Mesendoderm (in vitro differentiated cells): ENCODE measurements around the gene DDX43.

ENCODE experiments used
- DNase-seq: peaks from one replicate; pipeline ENCODE4 v3.0.0; 2013
- H2AK5ac ChIP-seq: 2 replicates; pipeline ENCODE4 v1.6.1; 2013; ENCODE audit warnings: low read length, inconsistent platforms
- H2BK120ac ChIP-seq: 2 replicates; pipeline ENCODE4 v1.6.1; 2013; ENCODE audit warnings: low read depth, mild to moderate bottlenecking, low read length, moderate library complexity, mixed read lengths
- H2BK15ac ChIP-seq: replicated peaks from 2 replicates; pipeline ENCODE4 v1.6.1; 2013; ENCODE audit warnings: low read depth, mild to moderate bottlenecking, moderate library complexity
- H2BK5ac ChIP-seq: 2 replicates; pipeline ENCODE4 v1.6.1; 2013; ENCODE audit warnings: low read length, inconsistent platforms
- H3K18ac ChIP-seq: 2 replicates; pipeline ENCODE4 v1.6.1; 2013; ENCODE audit warnings: mild to moderate bottlenecking, low read length, mixed read lengths
- H3K23ac ChIP-seq: one replicate; pipeline ENCODE4 v1.6.1; 2013; ENCODE audit warnings: low read length
- H3K27ac ChIP-seq: 2 replicates; pipeline ENCODE4 v1.5.1; 2013; ENCODE audit warnings: low read depth, mild to moderate bottlenecking, inconsistent platforms, low read length, moderate library complexity
- H3K27me3 ChIP-seq: 2 replicates; pipeline ENCODE4 v1.6.1; 2013; ENCODE audit warnings: low read length, control low read depth, mild to moderate bottlenecking, inconsistent platforms; ENCODE audit not compliant: insufficient read depth, poor library complexity
- H3K36me3 ChIP-seq: 2 replicates; pipeline ENCODE4 v1.6.1; 2013; ENCODE audit warnings: low read length, inconsistent platforms; ENCODE audit not compliant: control insufficient read depth, insufficient read depth
- H3K4ac ChIP-seq: one replicate; pipeline ENCODE4 v1.6.1; 2013; ENCODE audit warnings: low read depth, mild to moderate bottlenecking, low read length, moderate library complexity
- H3K4me1 ChIP-seq: 2 replicates; pipeline ENCODE4 v1.6.1; 2013; ENCODE audit warnings: low read depth, low read length, inconsistent platforms; ENCODE audit not compliant: control insufficient read depth
- H3K4me2 ChIP-seq: 2 replicates; pipeline ENCODE4 v1.6.1; 2013; ENCODE audit warnings: low read length
- H3K4me3 ChIP-seq: 2 replicates; pipeline ENCODE4 v1.5.1; 2013; ENCODE audit warnings: mild to moderate bottlenecking, low read length
- H3K56ac ChIP-seq: one replicate; pipeline ENCODE4 v1.6.1; 2013; ENCODE audit warnings: low read length
- H3K79me1 ChIP-seq: 2 replicates; pipeline ENCODE4 v1.6.1; 2013; ENCODE audit warnings: low read length, inconsistent platforms
- H3K79me2 ChIP-seq: 2 replicates; pipeline ENCODE4 v1.6.1; 2013; ENCODE audit warnings: mild to moderate bottlenecking, low read length; ENCODE audit not compliant: control insufficient read depth, insufficient read depth
- H3K9ac ChIP-seq: 2 replicates; pipeline ENCODE4 v1.6.1; 2013; ENCODE audit warnings: low read length, inconsistent platforms
- H4K5ac ChIP-seq: one replicate; pipeline ENCODE4 v1.6.1; 2013; ENCODE audit warnings: low read length
- H4K8ac ChIP-seq: one replicate; pipeline ENCODE4 v1.6.1; 2013; ENCODE audit warnings: low read depth, mild to moderate bottlenecking, control low read depth, low read length, moderate library complexity
- WGBS: extraction: QIAGEN DNeasy Blood & Tissue Kit; methylation state at CpG from one replicate; pipeline ENCODE4 v1.1.7; 2013; ENCODE audit warnings: low lambda C conversion rate, missing lambda C conversion rate; ENCODE audit not compliant: insufficient coverage; ENCODE audit errors: extremely low coverage; 5-methylcytosine and 5-hydroxymethylcytosine counted together

Gene DDX43

GRCh38 chr6:73413102-73413501 is 18.5 kb downstream of the DDX43 start:
- no peak overlapping the region for H4K5ac ChIP-seq
- no peak overlapping the region for H3K27ac ChIP-seq
- H3K27me3 ChIP-seq, result no peaks in the 10 kb centered on the region
- no peaks in the 10 kb centered on the region for H3K4me1 ChIP-seq
- H3K79me2 ChIP-seq, result no peaks in the 10 kb centered on the region
- H3K18ac ChIP-seq, result no peak overlapping the region
- no peak overlapping the region for H3K9ac ChIP-seq
- no CpG with 5 or more reads among the region's 3 CpGs for WGBS
- no peak overlapping the region for H3K4ac ChIP-seq
- DNase-seq, result no peak
- H3K23ac ChIP-seq, result no peak overlapping the region
- no peak overlapping the region for H2BK5ac ChIP-seq
- no peaks in the 10 kb centered on the region for H3K36me3 ChIP-seq
- H3K4me3 ChIP-seq, result no peak overlapping the region
- H2BK120ac ChIP-seq, result no peak overlapping the region
- H2BK15ac ChIP-seq, result no peak overlapping the region
- no peak overlapping the region for H3K56ac ChIP-seq
- H3K79me1 ChIP-seq, result no peaks in the 10 kb centered on the region
- no peak overlapping the region for H2AK5ac ChIP-seq
- H3K4me2 ChIP-seq, result no peak overlapping the region
- H4K8ac ChIP-seq, result no peak overlapping the region

- no peaks in the 10 kb centered on the region for H3K36me3 ChIP-seq
- H2BK15ac ChIP-seq, result no peak overlapping the region
- WGBS, result no CpG with 5 or more reads among the region's 11 CpGs
- H3K27me3 ChIP-seq, result no peaks in the 10 kb centered on the region
- no peak overlapping the region for H4K5ac ChIP-seq
- H3K79me2 ChIP-seq, result no peaks in the 10 kb centered on the region
- H3K79me1 ChIP-seq, result no peaks in the 10 kb centered on the region
- H3K4me3 ChIP-seq, result no peak overlapping the region
- no peak overlapping the region for H3K56ac ChIP-seq
- no peak overlapping the region for H3K4me2 ChIP-seq
- H3K9ac ChIP-seq, result no peak overlapping the region
- H3K18ac ChIP-seq, result no peak overlapping the region
- H3K27ac ChIP-seq, result no peak overlapping the region
- no peak overlapping the region for H3K4ac ChIP-seq
- no peaks in the 10 kb centered on the region for H3K4me1 ChIP-seq
- H2BK120ac ChIP-seq, result no peak overlapping the region
- no peak overlapping the region for H2BK5ac ChIP-seq
- no peak overlapping the region for H4K8ac ChIP-seq
- no peak overlapping the region for H3K23ac ChIP-seq
- no peak overlapping the region for H2AK5ac ChIP-seq
- no peak for DNase-seq
Observed at GRCh38 chr6:73418081-73418741, 23.6 kb downstream of the DDX43 start.

DNA sequence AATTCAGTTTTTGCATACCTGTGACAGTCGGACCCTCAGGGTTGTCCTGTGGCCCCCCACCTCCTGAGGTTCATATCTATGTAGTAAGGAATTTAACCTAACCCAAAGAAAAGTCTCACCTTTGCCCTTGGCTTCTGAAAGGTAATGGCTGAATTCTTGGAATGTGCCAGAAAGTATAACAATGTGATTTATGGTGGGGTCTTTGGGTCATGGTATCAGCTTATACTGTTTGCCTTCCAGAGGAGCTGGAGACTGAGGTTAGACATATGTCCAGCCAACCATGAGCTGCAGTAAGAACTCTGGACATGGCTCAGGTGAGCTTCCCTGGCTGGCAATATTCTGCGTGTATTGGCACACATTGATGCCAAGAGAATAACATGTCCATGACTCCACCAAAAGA is 26.9 kb downstream of the DDX43 start:
- H4K8ac ChIP-seq, result no peak overlapping the region
- no peak overlapping the region for H3K4me3 ChIP-seq
- H3K27ac ChIP-seq, result no peak overlapping the region
- no peak overlapping the region for H3K4me2 ChIP-seq
- no peaks in the 10 kb centered on the region for H3K79me1 ChIP-seq
- no peak for DNase-seq
- H3K4me1 ChIP-seq, result no peaks in the 10 kb centered on the region
- no peak overlapping the region for H4K5ac ChIP-seq
- no peak overlapping the region for H3K4ac ChIP-seq
- no CpG with 5 or more reads among the region's 2 CpGs for WGBS
- H3K79me2 ChIP-seq, result no peaks in the 10 kb centered on the region
- H2BK120ac ChIP-seq, result no peak overlapping the region
- H3K56ac ChIP-seq, result no peak overlapping the region
- H3K36me3 ChIP-seq, result no peaks in the 10 kb centered on the region
- no peak overlapping the region for H2BK5ac ChIP-seq
- no peak overlapping the region for H2AK5ac ChIP-seq
- H2BK15ac ChIP-seq, result no peak overlapping the region
- H3K9ac ChIP-seq, result no peak overlapping the region
- H3K18ac ChIP-seq, result no peak overlapping the region
- no peak overlapping the region for H3K23ac ChIP-seq
- H3K27me3 ChIP-seq, result no peaks in the 10 kb centered on the region

DNA sequence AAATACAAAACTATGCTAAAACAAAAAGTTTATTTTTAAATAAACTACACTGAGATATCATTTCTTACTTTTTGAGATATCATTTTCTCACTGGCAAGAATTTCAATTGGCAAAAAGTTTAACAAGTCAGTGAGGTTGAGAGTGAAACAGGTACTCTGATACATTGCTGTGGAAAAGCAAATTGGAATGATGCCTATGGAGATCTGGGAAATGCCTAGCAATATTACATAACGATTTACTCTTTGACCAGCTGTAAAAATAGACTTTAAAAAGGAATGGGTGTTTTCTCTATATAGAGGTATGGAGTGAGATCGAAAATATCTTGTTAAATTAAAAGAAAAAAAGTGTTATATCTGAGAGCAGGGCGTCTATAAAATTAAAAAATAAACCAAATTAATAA is 40.6 kb downstream of the DDX43 start:
- Histone ChIP-seq H3K4me2 (no peak overlapping the region), H3K9ac (no peak overlapping the region), H2AK5ac (no peak overlapping the region), H3K79me1 (no peaks in the 10 kb centered on the region), H2BK15ac (no peak overlapping the region), H3K23ac (no peak overlapping the region), H3K27ac (no peak overlapping the region), H3K36me3 (no peaks in the 10 kb centered on the region), H2BK5ac (no peak overlapping the region), H3K4me3 (no peak overlapping the region), H4K8ac (no peak overlapping the region), H2BK120ac (no peak overlapping the region), H3K4me1 (no peaks in the 10 kb centered on the region), H4K5ac (no peak overlapping the region), H3K56ac (no peak overlapping the region), H3K27me3 (no peaks in the 10 kb centered on the region), H3K4ac (no peak overlapping the region), H3K79me2 (no peaks in the 10 kb centered on the region), H3K18ac (no peak overlapping the region)
- 100% methylated on average over 2 of the region's 3 CpGs for WGBS
- no peak for DNase-seq

- Histone ChIP-seq H3K4me3 (no peak overlapping the region), H3K4me2 (no peak overlapping the region), H2BK120ac (no peak overlapping the region), H3K79me1 (no peaks in the 10 kb centered on the region), H3K18ac (no peak overlapping the region), H3K9ac (no peak overlapping the region), H3K27me3 (no peaks in the 10 kb centered on the region), H3K36me3 (no peaks in the 10 kb centered on the region), H2BK5ac (no peak overlapping the region), H4K8ac (no peak overlapping the region), H4K5ac (no peak overlapping the region), H3K79me2 (no peaks in the 10 kb centered on the region), H3K23ac (no peak overlapping the region), H2AK5ac (no peak overlapping the region), H3K56ac (no peak overlapping the region), H3K4ac (no peak overlapping the region), H3K27ac (no peak overlapping the region), H3K4me1 (no peaks in the 10 kb centered on the region), H2BK15ac (no peak overlapping the region)
- DNase-seq, result no peak
- WGBS, result no CpG with 5 or more reads among the region's 3 CpGs
Observed at GRCh38 chr6:73443555-73443954, 48.9 kb downstream of the DDX43 start.
